ENCODE measurements around the gene SH3GLB1.

The SH3GLB1 gene

DNA sequence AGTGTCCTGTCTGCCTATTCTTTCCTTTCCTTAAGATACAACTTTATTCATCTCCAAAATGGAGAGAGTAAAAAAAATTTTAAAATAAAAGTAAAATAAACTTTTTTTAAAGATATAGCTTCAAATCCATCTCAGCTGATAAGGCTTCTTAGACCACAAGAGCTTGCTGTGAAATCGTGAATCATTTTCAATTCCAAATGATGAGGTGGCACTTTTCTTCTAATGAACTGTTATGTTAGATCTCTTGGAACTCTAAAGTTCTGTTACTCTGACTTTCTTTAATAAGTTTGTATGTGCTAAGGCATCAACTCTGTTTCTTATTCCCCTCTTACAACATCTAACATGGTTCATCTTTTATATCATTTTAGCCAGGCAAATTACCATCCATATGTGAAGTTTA, 4.5 kb downstream of the SH3GLB1 start:
- TF ChIP-seq, protein P1, sequence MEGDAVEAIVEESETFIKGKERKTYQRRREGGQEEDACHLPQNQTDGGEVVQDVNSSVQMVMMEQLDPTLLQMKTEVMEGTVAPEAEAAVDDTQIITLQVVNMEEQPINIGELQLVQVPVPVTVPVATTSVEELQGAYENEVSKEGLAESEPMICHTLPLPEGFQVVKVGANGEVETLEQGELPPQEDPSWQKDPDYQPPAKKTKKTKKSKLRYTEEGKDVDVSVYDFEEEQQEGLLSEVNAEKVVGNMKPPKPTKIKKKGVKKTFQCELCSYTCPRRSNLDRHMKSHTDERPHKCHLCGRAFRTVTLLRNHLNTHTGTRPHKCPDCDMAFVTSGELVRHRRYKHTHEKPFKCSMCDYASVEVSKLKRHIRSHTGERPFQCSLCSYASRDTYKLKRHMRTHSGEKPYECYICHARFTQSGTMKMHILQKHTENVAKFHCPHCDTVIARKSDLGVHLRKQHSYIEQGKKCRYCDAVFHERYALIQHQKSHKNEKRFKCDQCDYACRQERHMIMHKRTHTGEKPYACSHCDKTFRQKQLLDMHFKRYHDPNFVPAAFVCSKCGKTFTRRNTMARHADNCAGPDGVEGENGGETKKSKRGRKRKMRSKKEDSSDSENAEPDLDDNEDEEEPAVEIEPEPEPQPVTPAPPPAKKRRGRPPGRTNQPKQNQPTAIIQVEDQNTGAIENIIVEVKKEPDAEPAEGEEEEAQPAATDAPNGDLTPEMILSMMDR (IDR thresholded peaks at IDR 0.05; ENCODE audit: insufficient read depth, low read depth, low read length, missing control alignments) = no peak
- DNase-seq (ENCODE audit: low read depth) = peak; percentile 6
- H3K4me3 ChIP-seq (ENCODE audit: low read length) = no peak overlapping the region

DNA sequence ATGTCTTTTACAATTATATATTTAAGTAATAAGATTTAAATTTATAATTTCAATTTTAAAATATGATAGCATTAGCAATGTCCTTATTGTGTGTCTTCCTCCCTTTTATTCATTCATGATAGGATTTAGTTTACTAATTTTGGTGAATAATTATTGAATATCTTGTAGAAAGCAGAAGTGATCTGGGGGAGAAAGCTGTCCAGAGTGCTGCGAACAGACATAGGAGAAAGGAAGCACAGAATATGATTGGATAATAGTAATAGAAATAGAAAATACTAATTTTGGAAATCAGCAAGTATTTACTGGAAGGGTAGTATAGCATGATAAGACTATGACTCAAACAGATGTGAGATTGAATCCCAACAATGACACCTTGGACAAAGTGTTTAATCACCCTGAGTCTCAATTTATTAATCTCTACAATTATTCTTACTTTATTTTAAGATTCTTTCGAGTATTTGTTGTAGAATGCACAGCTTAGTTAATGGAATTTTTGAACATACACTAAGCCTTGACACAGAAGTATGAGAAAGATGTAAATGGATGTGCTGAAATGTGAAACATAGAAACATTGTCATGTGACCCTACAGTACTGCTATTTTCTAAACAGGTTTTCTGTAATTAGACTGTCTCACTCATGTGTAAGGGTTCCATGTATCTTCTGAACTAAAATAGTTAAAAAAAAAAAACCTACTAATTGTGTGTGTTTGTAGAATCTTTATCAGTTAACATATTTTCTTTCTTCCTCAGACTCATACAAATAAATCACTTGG, 7.9 kb downstream of the SH3GLB1 start:
- TF ChIP-seq, protein P1 (IDR thresholded peaks at IDR 0.05; ENCODE audit: insufficient read depth, low read depth, low read length, missing control alignments) = no peak
- no peak overlapping the region for H3K4me3 ChIP-seq (ENCODE audit: low read length)
- DNase-seq (ENCODE audit: low read depth) = no peak

DNA sequence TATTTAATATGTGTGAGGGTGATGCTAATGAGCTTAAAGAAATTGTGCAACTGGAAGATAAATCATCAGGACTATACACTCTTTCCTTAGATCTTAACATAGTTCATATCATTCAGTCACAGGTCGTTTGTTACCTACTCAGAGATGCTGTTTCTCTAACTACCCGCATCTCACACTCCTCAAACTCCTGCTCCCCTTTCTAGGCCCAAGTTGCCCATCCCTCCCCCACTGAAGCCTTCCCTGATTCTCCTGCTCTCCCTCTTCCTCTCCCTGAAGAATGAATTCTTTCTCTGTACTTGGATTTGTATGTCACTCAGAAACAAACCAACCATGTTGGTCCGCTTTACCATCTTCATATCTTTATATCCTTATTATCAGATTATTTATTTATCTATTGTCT, 9.1 kb downstream of the SH3GLB1 start:
- no peak overlapping the region for H3K4me3 ChIP-seq (ENCODE audit: low read length)
- DNase-seq (ENCODE audit: low read depth) = peak; percentile 27
- TF ChIP-seq, protein P1 (IDR thresholded peaks at IDR 0.05; ENCODE audit: insufficient read depth, low read depth, low read length, missing control alignments) = no peak

DNA sequence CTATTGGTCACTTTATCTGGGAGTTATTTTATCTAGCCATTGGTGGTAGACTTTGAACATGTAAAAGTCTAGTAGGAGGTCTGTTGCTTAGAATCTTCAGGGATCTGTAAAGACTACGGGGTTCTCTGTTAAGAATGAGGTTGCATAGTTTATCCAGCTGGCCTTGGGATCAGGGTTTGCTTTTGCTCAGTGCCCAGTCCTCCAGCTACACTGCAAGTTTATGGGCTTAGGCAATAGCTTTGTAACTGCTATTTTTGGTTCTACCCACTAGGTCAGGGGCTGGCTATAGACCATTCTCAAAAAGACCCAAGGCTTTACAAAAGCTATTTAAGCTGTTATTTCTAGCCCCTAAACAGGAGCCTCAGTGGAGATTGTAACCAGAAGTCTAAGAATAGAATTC, 9.8 kb downstream of the SH3GLB1 start:
- no peak overlapping the region for H3K4me3 ChIP-seq (ENCODE audit: low read length)
- DNase-seq (ENCODE audit: low read depth) = peak; percentile 3

DNA sequence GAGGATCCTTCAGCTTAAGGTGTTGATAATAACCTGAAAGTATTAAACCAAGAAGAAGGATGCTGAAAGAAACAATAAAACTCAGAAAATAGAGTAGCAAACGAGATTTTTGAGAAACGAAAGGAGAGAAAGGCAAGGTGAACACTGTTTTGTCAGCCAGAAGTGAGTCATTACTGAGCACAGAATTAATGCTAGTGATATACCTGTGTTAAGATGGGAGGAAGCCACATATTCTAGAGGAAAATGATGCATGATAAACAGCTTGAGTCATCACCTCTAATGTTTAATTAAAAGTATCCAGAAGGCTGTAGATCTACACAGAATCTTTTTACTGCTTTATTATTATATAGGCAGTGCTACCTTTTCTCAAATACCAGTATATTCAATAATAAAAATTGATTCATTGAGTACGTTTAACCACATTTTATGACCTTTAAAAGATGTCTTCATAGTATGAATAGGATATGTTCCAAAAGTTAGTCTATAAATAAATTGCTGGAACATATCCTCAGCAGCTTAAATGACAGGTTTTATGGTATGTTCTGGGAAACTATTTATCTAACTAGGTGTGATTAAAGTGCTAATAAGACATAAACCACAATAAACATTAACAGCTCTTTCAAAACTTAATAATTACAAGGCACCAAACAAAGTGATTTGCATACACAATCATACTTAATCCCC, 10.3 kb downstream of the SH3GLB1 start:
- DNase-seq (ENCODE audit: low read depth) = peak; percentile 78
- TF ChIP-seq, protein P1 (IDR thresholded peaks at IDR 0.05; ENCODE audit: insufficient read depth, low read depth, low read length, missing control alignments) = no peak
- no peak overlapping the region for H3K4me3 ChIP-seq (ENCODE audit: low read length)

More for the DNA sequence above, 9.8 kb downstream of the SH3GLB1 start:
- TF ChIP-seq, protein P1 (IDR thresholded peaks at IDR 0.05; ENCODE audit: insufficient read depth, low read depth, low read length, missing control alignments) = no peak

DNA sequence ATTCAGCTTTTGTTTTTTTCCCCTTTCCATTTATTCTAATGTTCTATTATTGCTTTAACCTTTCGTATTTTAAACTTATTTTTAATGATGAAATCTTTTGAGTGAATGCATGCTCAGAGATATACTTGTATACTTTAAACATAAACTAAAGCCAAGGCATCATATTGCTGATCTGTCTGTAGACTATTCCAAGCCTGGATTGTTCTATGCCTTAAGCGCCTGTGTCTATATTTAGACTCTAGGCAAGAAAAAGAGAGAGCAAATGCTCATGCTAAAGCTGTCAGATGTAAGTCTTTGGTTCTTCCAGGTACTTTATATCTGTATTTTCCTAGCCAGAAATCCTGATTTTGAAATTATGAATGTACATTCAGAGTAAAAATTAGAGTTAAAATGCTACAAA, 14.4 kb downstream of the SH3GLB1 start:
- DNase-seq (ENCODE audit: low read depth) = no peak
- TF ChIP-seq, protein P1 (IDR thresholded peaks at IDR 0.05; ENCODE audit: insufficient read depth, low read depth, low read length, missing control alignments) = no peak
- H3K4me3 ChIP-seq (ENCODE audit: low read length) = no peak overlapping the region
